SH-SY5Y (cell line): ENCODE results near the gene LEAP2.

Experiments
- GATA2 ChIP-seq: IDR thresholded peaks from 2 replicates; pipeline ENCODE4 v1.6.1; 2011; ENCODE audit warnings: mild to moderate bottlenecking, low read depth, low read length
- GATA3 ChIP-seq: IDR thresholded peaks from 2 replicates; pipeline ENCODE4 v1.6.1; 2011; ENCODE audit warnings: low read depth, mild to moderate bottlenecking, low read length, moderate library complexity

DNA sequence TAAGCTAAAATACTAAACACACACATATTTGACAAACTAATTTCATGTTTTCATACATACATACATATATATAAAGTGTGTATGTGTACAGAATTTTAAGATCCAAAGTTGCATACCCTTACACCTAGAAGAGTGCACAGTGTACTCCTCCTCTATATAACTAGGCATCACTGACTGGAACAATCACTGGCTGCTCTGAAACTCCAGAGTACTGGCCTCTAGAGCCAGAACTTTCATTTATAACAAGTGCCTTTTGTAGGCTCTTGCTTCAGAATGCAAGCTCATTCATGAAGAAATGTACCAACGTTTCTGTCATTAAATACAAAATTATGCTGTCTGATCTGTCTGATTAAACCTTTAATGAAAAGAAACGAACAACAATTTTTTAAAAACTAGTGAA, 4.0 kb downstream of the LEAP2 start:
- no peak for TF ChIP-seq GATA2
- no peak for TF ChIP-seq GATA3
